ENCODE results near the gene RWDD1.

Gene RWDD1

GRCh38 chr6:116570856-116571682 lies at the start of gene RWDD1:
Gene RWDD1 (plus strand): TSS chr6:116571504. CDS start chr6:116571583, 79 bp downstream.
- peak; percentile 92 to 93 for DNase-seq (ENCODE audit: low read depth in 2 of 2)

DNA sequence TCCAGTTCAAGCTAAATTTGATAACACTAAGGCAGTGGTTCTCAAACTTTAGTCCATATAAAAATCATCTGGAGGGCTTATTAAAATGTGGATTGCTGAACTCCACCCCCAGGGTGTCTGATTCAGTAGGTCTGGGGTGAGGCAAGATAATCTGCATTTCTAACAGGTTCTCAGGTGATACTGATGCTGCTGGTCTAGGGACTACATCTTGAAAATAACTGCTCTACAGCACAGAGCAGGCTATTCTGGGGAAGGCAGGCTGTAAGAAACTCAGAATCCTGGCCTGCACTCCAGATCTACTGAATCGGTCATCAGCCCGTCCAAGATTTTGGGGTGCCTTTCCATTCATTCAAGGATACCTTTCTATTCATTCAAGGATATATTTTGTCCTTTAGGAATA lies 48.4 kb upstream of the RWDD1 start:
- no peak for DNase-seq (ENCODE audit: low read depth in 2 of 2)

- DNase-seq (ENCODE audit: low read depth in 2 of 2): no peak
Observed at GRCh38 chr6:116524236-116524635, 47.1 kb upstream of the RWDD1 start.

DNA sequence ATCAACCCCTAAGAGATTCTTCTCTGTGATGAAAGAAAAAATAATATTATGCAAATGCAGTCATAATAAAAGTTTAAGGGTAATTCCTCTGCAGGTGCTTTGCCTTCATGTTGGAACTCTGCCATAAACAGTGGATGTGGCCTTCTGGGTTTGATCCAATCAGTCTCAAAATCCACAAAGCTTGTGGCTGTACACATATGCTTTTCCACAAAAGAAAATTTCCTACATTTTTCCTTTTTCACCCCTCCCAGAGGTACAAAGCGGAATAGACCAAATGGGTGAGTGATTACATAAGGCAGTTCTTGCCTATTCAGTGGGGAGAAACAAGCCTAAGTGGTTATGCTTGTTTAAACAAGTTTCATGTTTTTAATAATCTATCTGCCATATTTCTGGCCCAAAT lies 43.2 kb upstream of the RWDD1 start:
- no peak for DNase-seq (ENCODE audit: low read depth in 2 of 2)

GRCh38 chr6:116528780-116529179 lies 42.5 kb upstream of the RWDD1 start:
- DNase-seq (ENCODE audit: low read depth in 2 of 2): no peak

- no peak for DNase-seq (ENCODE audit: low read depth in 2 of 2)
Observed at GRCh38 chr6:116529466-116530290, 41.6 kb upstream of the RWDD1 start.

GRCh38 chr6:116530436-116530835 lies 40.9 kb upstream of the RWDD1 start:
- DNase-seq (ENCODE audit: low read depth in 2 of 2): no peak

- DNase-seq (ENCODE audit: low read depth in 2 of 2): peak; percentile 3 to 20
Observed at GRCh38 chr6:116531675-116532570, 39.4 kb upstream of the RWDD1 start.

- DNase-seq (ENCODE audit: low read depth in 2 of 2): no peak
Observed at GRCh38 chr6:116533233-116533957, 37.9 kb upstream of the RWDD1 start.

DNA sequence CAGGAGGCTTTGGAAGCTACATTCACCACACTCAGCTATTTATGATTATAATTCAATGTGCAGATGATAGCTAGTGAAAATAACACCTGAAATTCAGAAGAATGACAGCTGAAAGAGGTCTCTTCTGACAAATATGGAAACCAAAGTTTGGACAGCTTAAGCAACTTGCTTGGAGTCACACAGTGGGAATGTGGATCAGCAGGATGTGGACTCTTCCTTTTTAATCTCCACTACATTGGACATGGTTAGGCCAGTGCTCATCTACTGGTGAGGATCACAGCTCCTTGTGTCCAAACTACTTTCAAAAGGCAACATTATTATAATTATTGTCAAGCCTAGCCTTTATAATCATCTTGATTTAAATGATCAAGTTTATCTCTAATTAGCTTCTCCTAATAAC lies 36.2 kb upstream of the RWDD1 start:
- no peak for DNase-seq (ENCODE audit: low read depth in 2 of 2)

DNA sequence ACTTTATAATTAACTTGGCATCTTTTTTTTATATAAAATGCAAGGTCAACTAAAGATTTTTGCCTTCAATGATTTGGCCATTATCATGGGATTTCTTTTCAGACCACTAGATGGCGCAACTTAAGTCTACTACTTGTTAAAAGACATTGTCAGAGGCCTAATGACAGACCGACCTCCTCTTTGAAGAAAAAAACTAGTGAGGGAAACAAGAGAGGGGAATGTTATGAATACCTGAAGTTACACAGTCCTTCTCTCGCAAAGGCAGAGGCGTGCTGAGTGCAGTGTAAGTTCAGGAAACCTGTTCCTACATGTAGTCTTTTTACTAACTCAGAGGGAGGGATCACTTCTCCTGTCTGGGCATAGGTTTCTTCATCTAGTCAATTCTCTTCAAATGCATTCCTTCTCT lies 35.1 kb upstream of the RWDD1 start:
- DNase-seq (ENCODE audit: low read depth in 2 of 2): no peak

GRCh38 chr6:116542426-116542825 lies 28.9 kb upstream of the RWDD1 start:
- DNase-seq (ENCODE audit: low read depth in 2 of 2): no peak

DNA sequence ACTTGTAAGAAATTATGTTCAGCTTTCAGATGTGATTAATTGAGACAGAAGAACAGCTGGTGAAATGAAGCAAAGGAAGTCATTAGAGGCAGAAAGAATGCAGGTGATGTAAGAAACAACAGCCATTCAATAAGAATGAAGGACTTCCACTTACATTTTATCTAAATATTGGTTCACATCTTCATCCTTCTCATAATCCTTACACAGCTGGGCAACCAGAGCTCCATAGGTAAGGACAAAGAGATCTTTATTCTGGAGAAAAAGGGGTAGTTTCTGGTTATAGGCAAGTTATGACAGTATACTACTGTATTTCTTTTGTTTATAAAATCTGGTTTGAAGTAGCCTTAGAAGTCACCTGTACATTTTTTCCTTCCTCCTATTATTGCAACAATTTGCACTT lies 28.2 kb upstream of the RWDD1 start:
- no peak for DNase-seq (ENCODE audit: low read depth in 2 of 2)

DNA sequence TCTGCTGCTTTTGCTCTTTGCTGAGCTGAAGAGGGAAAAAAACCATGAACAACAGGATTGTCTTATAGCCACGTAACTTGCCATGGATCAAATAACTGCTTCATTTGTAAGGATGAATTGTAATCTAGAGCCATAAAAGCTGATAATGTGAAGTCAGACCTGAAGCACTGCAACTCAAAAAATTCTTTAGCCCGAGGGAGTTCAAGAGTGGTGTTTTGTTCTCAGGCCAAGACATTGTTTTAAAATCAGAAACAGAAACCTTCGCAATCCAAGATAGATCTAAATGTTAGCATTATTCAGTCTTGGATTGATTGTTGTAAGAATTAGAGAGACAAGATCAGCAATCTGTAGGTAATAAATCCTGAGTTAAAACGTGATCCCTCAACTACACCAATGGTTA lies 25.7 kb upstream of the RWDD1 start, which contains the start of gene TRAPPC3L:
TSS of gene TRAPPC3L (minus strand) at position 34 of the 400 bp plus-strand sequence. CDS start 170 bp downstream, outside the sequence.
- no peak for DNase-seq (ENCODE audit: low read depth in 2 of 2)

DNA sequence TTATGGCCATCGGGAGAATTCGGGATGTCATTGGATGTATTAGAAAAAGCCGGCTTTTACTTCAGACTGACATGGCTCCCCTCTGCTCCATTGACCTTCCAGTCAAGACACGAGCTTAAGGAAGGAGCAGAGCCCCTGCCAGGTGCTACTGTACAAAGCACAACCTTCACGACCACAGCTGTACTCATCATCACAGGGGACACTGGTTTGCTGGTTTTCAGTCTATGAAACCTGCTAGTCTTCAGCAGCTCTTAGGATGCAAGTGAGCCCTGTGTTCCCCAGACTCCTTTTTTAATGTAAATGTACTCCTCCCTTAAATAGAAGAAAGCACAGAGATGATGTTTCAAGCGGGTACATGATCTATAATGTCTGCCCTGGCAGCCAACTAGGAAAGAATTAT lies 23.9 kb upstream of the RWDD1 start:
- DNase-seq (ENCODE audit: low read depth in 2 of 2): no peak

DNA sequence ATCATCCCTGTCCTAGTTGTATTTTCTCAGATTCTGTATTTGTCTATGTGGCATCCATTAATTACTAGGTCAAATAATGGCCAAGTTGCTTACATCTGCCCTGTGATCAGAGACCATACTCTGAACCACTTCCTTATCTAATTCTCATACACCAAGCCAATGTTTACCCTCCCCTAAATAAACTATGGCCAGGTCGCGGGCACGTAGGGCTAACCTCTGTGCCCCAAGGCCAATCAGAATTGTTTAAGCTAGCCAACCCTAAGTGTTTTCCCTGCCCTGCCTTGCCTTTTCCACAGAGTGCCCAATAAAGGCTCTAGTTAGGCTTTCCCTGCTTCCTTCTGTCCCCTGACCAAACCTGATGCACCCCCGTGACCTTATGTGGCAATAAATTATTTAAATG lies 20.5 kb upstream of the RWDD1 start:
- no peak for DNase-seq (ENCODE audit: low read depth in 2 of 2)

- no peak for DNase-seq (ENCODE audit: low read depth in 2 of 2)
Observed at GRCh38 chr6:116553451-116553850, 17.9 kb upstream of the RWDD1 start, which contains the start of gene CALHM4. Gene CALHM4 (plus strand): TSS chr6:116553751. CDS start chr6:116553794, 43 bp downstream.

- DNase-seq (ENCODE audit: low read depth in 2 of 2): no peak
Observed at GRCh38 chr6:116556065-116556464, 15.2 kb upstream of the RWDD1 start.

DNA sequence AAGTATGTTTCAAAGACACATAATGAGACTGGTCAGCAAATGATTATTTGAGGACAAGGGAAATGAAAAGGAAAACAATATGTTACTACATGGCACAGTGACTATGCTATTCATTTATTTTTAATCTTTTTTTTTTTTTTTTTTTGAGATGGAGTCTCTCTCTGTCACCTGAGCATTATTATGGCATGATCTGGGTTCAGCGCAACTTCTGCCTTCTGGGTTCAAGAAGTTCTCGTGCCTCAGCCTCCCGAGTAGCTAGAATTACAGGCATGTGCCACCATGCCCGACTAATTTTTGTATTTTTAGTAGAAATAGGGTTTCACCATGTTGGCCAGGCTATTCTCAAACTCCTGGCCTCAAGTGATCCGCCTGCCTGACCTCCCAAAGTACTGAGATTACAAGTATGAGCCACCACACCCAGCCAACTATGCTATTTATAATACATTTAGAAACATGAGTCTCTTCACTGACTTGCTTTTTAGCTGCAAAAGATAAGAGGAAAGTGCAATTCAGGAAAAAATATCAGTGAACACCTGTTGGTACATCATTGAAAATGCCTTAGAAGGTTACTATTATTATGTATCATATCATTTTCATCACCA lies 14.4 kb upstream of the RWDD1 start:
- no peak for DNase-seq (ENCODE audit: low read depth in 2 of 2)

DNA sequence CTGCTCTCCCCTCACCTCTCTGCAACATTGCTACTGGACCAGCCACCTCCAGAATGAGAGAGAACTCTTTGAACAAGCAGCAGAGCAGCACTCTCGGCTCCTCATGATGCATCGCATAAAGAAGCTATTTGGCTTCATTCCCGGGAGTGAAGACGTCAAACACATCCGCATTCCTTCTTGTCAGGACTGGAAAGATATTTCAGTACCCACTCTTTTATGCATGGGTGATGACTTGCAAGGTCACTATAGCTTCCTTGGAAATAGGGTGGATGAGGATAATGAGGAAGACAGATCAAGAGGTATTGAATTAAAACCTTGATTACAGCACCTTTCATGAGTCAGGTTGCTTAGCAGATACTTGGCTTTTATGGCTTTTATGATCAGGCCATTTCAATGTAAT lies 13.4 kb upstream of the RWDD1 start:
- no peak for DNase-seq (ENCODE audit: low read depth in 2 of 2)

DNA sequence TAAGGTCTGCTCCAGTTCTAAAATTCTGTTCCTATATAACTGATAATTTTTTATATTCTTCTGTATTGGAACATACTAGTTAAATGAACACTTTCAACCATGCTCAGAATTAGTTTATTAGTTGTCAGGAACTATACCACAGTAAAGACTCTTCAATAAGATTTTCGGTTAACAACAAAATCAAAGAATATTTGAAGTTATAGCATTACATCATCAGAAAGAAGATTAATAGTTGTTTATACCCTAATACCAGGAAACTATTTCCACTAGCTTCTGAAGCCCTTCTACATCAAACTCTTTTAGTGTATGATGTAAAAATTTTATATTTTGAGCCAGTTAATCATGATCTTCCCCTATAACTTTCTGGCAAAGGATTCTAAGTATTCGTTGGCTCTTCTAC lies 11.2 kb upstream of the RWDD1 start:
- no peak for DNase-seq (ENCODE audit: low read depth in 2 of 2)

Measured in stimulated activated CD8-positive, alpha-beta memory T cell treated with anti-CD3 and anti-CD28 coated beads, Interleukin-7, amount 100 ng/mL, for 1 hour (primary cell).